Heart left ventricle (tissue), 13 donors: ENCODE measurements around the gene SYMPK.

Source experiments
- CTCF ChIP-seq, 12 donors: fragments of 200-600 bp; sonication (generic) in 4 of 12; IDR thresholded peaks; one replicate each; pipeline versions ENCODE4 v1.5.0 to v1.8.0; 2018 to 2022; ENCODE audit warnings: antibody characterized with exemption in 12 of 12, mild to moderate bottlenecking in 5 of 12
- POLR2A ChIP-seq, 2 donors: fragments of 450-650 bp; IDR thresholded peaks; one replicate each; pipeline ENCODE4 v1.6.1; 2017; ENCODE audit warnings: antibody characterized with exemption in 2 of 2, mild to moderate bottlenecking in 2 of 2, moderate library complexity in 2 of 2
- donor health status: ischemic (EF 13 %, LVEDD 7.1; RV severe dilation, severe dysfunction).
- donor health status: DM: no; HTN: yes; CAD: no.
- donor health status: DM: no; HTN: no; CAD: no.
- donor health status: ischemic (EF 25% LVEDD 6.9; RV normal size, moderate dysfunction).
- donor health status: ischemic (EF 25% LVEDD 5.7; RV mildly dilated, moderate dysfunction).
- donor health status: ischemic (EF 35%, LVEDD 5.7; RV mildly dilated, moderate dysfunction).
- donor health status: nonischemic (EF 11% LVEDD 7.7; RV severe dilation, severe dysfunction).
- donor health status: DM: yes; HTN: yes; CAD: no.
- donor health status: PGD.
- donor health status: ischemic (EF 29% LVEDD 5.4; RV normal size, mild dysfunction).
- donor health status: nonischemic (EF 23%, LVEDD 6.1; RV moderate dilation, normal function).

- TF ChIP-seq CTCF (IDR thresholded peaks at IDR 0.05) = no peak
- TF ChIP-seq POLR2A (IDR thresholded peaks at IDR 0.05) = no peak
Measured at GRCh38 chr19:45901912-45902650, 39.1 kb upstream of the SYMPK start, which contains the start of gene MYPOP.
